Stomach smooth muscle (tissue), 2 donors: ENCODE data around the gene KCNH4.
A peak's percentile ranks its signal among the peaks of the same experiment; 100 is the strongest.

ENCODE experiments used
- H3K27ac ChIP-seq: one replicate; pipeline ENCODE4 v1.7.0; 2013; ENCODE audit warnings: mild to moderate bottlenecking, low read length, inconsistent platforms
- H3K27me3 ChIP-seq, 2 donors: one replicate each; pipeline ENCODE4 v1.7.0; 2013; ENCODE audit warnings: low read length in 2 of 2; ENCODE audit not compliant: insufficient read depth in 2 of 2, control insufficient read depth in 1 of 2
- H3K36me3 ChIP-seq, 2 donors: one replicate each; pipeline ENCODE4 v1.7.0; 2013; ENCODE audit warnings: low read length in 2 of 2; ENCODE audit not compliant: control insufficient read depth in 2 of 2, insufficient read depth in 2 of 2
- H3K4me1 ChIP-seq: one replicate; pipeline ENCODE4 v1.7.0; 2013; ENCODE audit warnings: low read length; ENCODE audit not compliant: control insufficient read depth, insufficient read depth
- H3K4me3 ChIP-seq, 2 donors: one replicate each; pipeline ENCODE4 v1.7.0; 2013; ENCODE audit warnings: low read length in 2 of 2
- H3K9ac ChIP-seq, 2 donors: one replicate each; pipeline ENCODE4 v1.7.0; 2013; ENCODE audit warnings: low read length in 2 of 2, mild to moderate bottlenecking in 1 of 2
- H3K9me3 ChIP-seq, 2 donors: one replicate each; pipeline ENCODE4 v1.7.0; 2013; ENCODE audit warnings: low read length in 2 of 2; ENCODE audit not compliant: control insufficient read depth in 2 of 2
- donor health status: healthy.
- donor health status: Pancreatic carcinoma.

KCNH4 gene

GRCh38 chr17:42116705-42117396 is 64.1 kb downstream of the KCNH4 start:
- no peaks in the 10 kb centered on the region for H3K9me3 ChIP-seq
- H3K36me3 ChIP-seq: peaks cover 8 to 18% of the 10 kb centered on the region in 2 donors
- H3K9ac ChIP-seq: no peak overlapping the region
- H3K27ac ChIP-seq: no peak overlapping the region
- no peak overlapping the region for H3K4me3 ChIP-seq
- no peaks in the 10 kb centered on the region for H3K27me3 ChIP-seq
- peaks cover 34% of the 10 kb centered on the region for H3K4me1 ChIP-seq

- Histone ChIP-seq H3K9ac (no peak overlapping the region), H3K4me3 (no peak overlapping the region), H3K4me1 (peaks cover 30% of the 10 kb centered on the region), H3K36me3 (peaks cover 8 to 18% of the 10 kb centered on the region in 2 donors), H3K9me3 (no peaks in the 10 kb centered on the region), H3K27ac (no peak overlapping the region), H3K27me3 (no peaks in the 10 kb centered on the region)
Observed at GRCh38 chr17:42114118-42114517, 66.8 kb downstream of the KCNH4 start.

GRCh38 chr17:42113293-42114069 is 67.5 kb downstream of the KCNH4 start:
- Histone ChIP-seq H3K27ac (peak overlapping the region; percentile 94), H3K9ac (peak overlapping the region; percentile 73 to 74), H3K9me3 (no peaks in the 10 kb centered on the region), H3K4me3 (no peak overlapping the region), H3K27me3 (no peaks in the 10 kb centered on the region), H3K4me1 (peaks cover 30% of the 10 kb centered on the region), H3K36me3 (peaks cover 14 to 18% of the 10 kb centered on the region in 2 donors)

GRCh38 chr17:42112552-42113176 is 68.3 kb downstream of the KCNH4 start, which contains the start of gene DHX58:
TSS of gene DHX58 (minus strand) at chr17:42112714. CDS start at chr17:42111892, 822 bp downstream.
- peaks cover 33% of the 10 kb centered on the region for H3K4me1 ChIP-seq
- H3K27me3 ChIP-seq: no peaks in the 10 kb centered on the region
- H3K4me3 ChIP-seq: peak within 1 kb of the TSS; percentile 82 to 88
- peak within 1 kb of the TSS; percentile 94 for H3K27ac ChIP-seq
- H3K36me3 ChIP-seq: peaks cover 15% of the 10 kb centered on the region in 2 donors
- H3K9ac ChIP-seq: peak within 1 kb of the TSS; percentile 74 to 88
- no peaks in the 10 kb centered on the region for H3K9me3 ChIP-seq

- peak overlapping the region; percentile 94 for H3K27ac ChIP-seq
- peaks cover 11 to 15% of the 10 kb centered on the region in 2 donors for H3K36me3 ChIP-seq
- no peaks in the 10 kb centered on the region for H3K9me3 ChIP-seq
- H3K4me3 ChIP-seq: peak overlapping the region; percentile 82 to 88
- peak overlapping the region; percentile 74 to 88 for H3K9ac ChIP-seq
- H3K27me3 ChIP-seq: no peaks in the 10 kb centered on the region
- H3K4me1 ChIP-seq: peaks cover 31% of the 10 kb centered on the region
Observed at GRCh38 chr17:42111871-42112551, 68.9 kb downstream of the KCNH4 start.

GRCh38 chr17:42111265-42111636 is 69.7 kb downstream of the KCNH4 start:
- Histone ChIP-seq H3K9ac (peak overlapping the region; percentile 74 to 88), H3K4me1 (peaks cover 28% of the 10 kb centered on the region), H3K4me3 (peak overlapping the region; percentile 82 to 88), H3K27me3 (no peaks in the 10 kb centered on the region), H3K9me3 (no peaks in the 10 kb centered on the region), H3K27ac (peak overlapping the region; percentile 94), H3K36me3 (peaks cover 8 to 15% of the 10 kb centered on the region in 2 donors)

GRCh38 chr17:42110301-42111264 is 70.4 kb downstream of the KCNH4 start:
- H3K27me3 ChIP-seq: no peaks in the 10 kb centered on the region
- peaks cover 28% of the 10 kb centered on the region for H3K4me1 ChIP-seq
- peak overlapping the region; percentile 94 for H3K27ac ChIP-seq
- no peaks in the 10 kb centered on the region for H3K9me3 ChIP-seq
- no peak overlapping the region for H3K4me3 ChIP-seq
- no peak overlapping the region for H3K9ac ChIP-seq
- peaks cover 6 to 15% of the 10 kb centered on the region in 2 donors for H3K36me3 ChIP-seq

GRCh38 chr17:42109086-42109485 is 71.9 kb downstream of the KCNH4 start:
- Histone ChIP-seq H3K27me3 (no peaks in the 10 kb centered on the region), H3K9ac (no peak overlapping the region), H3K9me3 (no peaks in the 10 kb centered on the region), H3K36me3 (peaks cover 8 to 9% of the 10 kb centered on the region in 2 donors), H3K4me1 (peaks cover 28% of the 10 kb centered on the region), H3K4me3 (no peak overlapping the region), H3K27ac (no peak overlapping the region)

GRCh38 chr17:42107597-42108576 is 73.1 kb downstream of the KCNH4 start:
- Histone ChIP-seq H3K4me1 (peaks cover 23% of the 10 kb centered on the region), H3K36me3 (peaks cover 9 to 12% of the 10 kb centered on the region in 2 donors), H3K9ac (no peak overlapping the region), H3K27me3 (no peaks in the 10 kb centered on the region), H3K27ac (no peak overlapping the region), H3K4me3 (peak overlapping the region in 1 of 2 donors; percentile 40), H3K9me3 (no peaks in the 10 kb centered on the region)
